ENCODE data around the gene PSMA6. TPM values are rescaled to one million over a fixed set of nuclear protein-coding genes. Genes with fewer than 3 reads are reported as not detected.

The PSMA6 gene
- total and polyA plus RNA-seq, 2 of the 13 experiments (the other 11 are each of a cell fraction or from before 2014, with no cell fraction given), result 525 to 1,109 TPM

DNA sequence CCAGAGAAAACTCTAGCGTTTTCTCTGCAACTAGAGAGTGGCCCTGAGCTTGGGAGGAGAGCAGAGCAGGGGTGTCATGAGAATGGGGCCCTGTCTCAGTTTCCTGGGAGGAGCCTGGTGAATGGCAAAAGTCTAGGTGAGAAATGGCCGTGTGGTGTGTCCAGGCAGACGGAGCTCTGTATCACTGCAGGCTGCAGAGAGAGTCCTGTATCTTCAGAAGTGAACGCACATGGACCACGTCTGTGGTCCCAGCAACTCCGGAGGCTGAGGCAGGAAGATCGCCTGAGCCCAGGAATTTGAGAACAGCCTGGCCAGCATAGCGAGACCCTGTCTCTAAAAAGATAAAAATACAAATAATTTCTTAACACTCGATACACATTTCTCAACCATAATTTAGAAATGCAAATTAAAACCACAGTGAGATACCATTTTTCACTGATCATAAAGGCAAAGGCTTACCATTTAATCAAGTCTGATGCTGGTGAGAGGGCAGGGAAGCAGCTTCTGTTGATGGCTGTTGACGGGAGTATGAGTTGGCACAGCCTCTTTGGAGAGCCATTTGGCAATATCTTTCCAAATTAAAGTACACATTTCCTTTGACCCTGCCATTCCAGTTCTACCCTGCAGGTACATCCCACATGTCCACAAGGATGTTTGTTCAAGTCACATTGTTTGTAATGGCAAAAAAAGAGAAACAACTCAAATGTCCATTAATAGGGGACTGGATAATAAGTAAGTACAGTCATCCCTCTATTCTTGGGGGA lies 61.4 kb downstream of the PSMA6 start (continued):
- TF ChIP-seq EHMT2 (IDR thresholded peaks at IDR 0.05; ENCODE audit: borderline replicate concordance, low read depth, low read length) (no peak), ZFY (CRISPR knock-in tag; IDR thresholded peaks at IDR 0.05) (no peak), ZFAT (CRISPR knock-in tag; conservative IDR thresholded peaks at IDR 0.05) (no peak), TMF1 (CRISPR knock-in tag; IDR thresholded peaks at IDR 0.05; ENCODE audit: low read depth) (no peak), EP300 (IDR thresholded peaks at IDR 0.05; ENCODE audit: low read depth in 2 of 2, low read length in 2 of 2) (peak in 1 of 2 experiments; percentile 61; a peak in 3 of 4 replicates), EP300 (CRISPR knock-in tag; IDR thresholded peaks at IDR 0.05; ENCODE audit: borderline replicate concordance) (peak; percentile 27; the same call in 1 of the 2 replicates), SAP130 (CRISPR knock-in tag; IDR thresholded peaks at IDR 0.05; ENCODE audit: low read depth) (peak; percentile 76), DNMT3B (CRISPR knock-in tag; conservative IDR thresholded peaks at IDR 0.05) (no peak), MAZ (IDR thresholded peaks at IDR 0.05; ENCODE audit: borderline replicate concordance, low read depth, low read length) (no peak), MAZ (CRISPR knock-in tag; IDR thresholded peaks at IDR 0.05; ENCODE audit: low read depth) (0 out of 2 replicates have a peak, but pooled peaks have one; percentile 28)
- TF ChIP-seq, protein P1, sequence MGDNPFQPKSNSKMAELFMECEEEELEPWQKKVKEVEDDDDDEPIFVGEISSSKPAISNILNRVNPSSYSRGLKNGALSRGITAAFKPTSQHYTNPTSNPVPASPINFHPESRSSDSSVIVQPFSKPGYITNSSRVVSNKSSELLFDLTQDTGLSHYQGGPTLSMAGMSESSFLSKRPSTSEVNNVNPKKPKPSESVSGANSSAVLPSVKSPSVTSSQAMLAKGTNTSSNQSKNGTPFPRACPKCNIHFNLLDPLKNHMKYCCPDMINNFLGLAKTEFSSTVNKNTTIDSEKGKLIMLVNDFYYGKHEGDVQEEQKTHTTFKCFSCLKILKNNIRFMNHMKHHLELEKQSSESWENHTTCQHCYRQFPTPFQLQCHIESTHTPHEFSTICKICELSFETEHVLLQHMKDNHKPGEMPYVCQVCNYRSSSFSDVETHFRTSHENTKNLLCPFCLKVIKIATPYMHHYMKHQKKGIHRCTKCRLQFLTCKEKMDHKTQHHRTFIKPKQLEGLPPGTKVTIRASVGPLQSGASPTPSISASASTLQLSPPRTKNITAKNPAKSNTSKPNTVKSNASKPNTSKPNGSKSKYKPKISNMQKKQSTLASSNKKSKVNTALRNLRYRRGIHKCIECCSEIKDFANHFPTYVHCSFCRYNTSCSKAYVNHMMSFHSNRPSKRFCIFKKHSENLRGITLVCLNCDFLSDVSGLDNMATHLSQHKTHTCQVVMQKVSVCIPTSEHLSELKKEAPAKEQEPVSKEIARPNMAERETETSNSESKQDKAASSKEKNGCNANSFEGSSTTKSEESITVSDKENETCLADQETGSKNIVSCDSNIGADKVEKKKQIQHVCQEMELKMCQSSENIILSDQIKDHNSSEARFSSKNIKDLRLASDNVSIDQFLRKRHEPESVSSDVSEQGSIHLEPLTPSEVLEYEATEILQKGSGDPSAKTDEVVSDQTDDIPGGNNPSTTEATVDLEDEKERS (CRISPR knock-in tag; IDR thresholded peaks at IDR 0.05), result no peak
- TF ChIP-seq, protein P2, sequence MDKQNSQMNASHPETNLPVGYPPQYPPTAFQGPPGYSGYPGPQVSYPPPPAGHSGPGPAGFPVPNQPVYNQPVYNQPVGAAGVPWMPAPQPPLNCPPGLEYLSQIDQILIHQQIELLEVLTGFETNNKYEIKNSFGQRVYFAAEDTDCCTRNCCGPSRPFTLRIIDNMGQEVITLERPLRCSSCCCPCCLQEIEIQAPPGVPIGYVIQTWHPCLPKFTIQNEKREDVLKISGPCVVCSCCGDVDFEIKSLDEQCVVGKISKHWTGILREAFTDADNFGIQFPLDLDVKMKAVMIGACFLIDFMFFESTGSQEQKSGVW (CRISPR knock-in tag; IDR thresholded peaks at IDR 0.05; ENCODE audit: borderline replicate concordance), result no peak
- TF ChIP-seq, protein P3, sequence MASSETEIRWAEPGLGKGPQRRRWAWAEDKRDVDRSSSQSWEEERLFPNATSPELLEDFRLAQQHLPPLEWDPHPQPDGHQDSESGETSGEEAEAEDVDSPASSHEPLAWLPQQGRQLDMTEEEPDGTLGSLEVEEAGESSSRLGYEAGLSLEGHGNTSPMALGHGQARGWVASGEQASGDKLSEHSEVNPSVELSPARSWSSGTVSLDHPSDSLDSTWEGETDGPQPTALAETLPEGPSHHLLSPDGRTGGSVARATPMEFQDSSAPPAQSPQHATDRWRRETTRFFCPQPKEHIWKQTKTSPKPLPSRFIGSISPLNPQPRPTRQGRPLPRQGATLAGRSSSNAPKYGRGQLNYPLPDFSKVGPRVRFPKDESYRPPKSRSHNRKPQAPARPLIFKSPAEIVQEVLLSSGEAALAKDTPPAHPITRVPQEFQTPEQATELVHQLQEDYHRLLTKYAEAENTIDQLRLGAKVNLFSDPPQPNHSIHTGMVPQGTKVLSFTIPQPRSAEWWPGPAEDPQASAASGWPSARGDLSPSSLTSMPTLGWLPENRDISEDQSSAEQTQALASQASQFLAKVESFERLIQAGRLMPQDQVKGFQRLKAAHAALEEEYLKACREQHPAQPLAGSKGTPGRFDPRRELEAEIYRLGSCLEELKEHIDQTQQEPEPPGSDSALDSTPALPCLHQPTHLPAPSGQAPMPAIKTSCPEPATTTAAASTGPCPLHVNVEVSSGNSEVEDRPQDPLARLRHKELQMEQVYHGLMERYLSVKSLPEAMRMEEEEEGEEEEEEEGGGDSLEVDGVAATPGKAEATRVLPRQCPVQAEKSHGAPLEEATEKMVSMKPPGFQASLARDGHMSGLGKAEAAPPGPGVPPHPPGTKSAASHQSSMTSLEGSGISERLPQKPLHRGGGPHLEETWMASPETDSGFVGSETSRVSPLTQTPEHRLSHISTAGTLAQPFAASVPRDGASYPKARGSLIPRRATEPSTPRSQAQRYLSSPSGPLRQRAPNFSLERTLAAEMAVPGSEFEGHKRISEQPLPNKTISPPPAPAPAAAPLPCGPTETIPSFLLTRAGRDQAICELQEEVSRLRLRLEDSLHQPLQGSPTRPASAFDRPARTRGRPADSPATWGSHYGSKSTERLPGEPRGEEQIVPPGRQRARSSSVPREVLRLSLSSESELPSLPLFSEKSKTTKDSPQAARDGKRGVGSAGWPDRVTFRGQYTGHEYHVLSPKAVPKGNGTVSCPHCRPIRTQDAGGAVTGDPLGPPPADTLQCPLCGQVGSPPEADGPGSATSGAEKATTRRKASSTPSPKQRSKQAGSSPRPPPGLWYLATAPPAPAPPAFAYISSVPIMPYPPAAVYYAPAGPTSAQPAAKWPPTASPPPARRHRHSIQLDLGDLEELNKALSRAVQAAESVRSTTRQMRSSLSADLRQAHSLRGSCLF (CRISPR knock-in tag; IDR thresholded peaks at IDR 0.05; ENCODE audit: borderline replicate concordance), result no peak
